Measurements from ENCODE around the gene DIPK1C.

DIPK1C gene

DNA sequence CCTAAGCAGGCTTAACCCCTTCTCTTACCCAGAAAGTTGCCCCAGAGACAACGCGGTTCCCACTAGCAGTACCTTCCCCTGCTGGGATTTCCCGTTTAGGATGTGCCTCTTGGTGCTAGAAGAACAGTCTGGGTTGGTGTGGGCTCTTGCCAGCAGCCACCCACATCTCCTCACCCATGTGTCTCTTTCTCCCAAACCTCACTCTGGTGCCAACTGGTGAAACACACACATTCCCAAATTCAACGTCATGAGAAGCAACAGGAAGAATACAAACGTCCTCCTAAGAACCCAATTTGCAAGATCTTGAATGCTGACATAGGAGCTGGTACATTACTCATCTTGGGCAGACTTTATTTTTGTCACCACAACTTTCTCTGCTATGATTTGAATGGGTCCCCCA, 36.2 kb downstream of the DIPK1C start:
- no peak for ATAC-seq
- TF ChIP-seq CSDC2 (CRISPR knock-in tag; IDR thresholded peaks at IDR 0.05) (no peak), PPARA (CRISPR knock-in tag; IDR thresholded peaks at IDR 0.05; ENCODE audit: borderline replicate concordance) (no peak), ZNF565 (CRISPR knock-in tag; conservative IDR thresholded peaks at IDR 0.05; ENCODE audit: low read depth) (no peak), ZNF70 (CRISPR knock-in tag; IDR thresholded peaks at IDR 0.05) (no peak), TCF4 (CRISPR knock-in tag; IDR thresholded peaks at IDR 0.05; ENCODE audit: borderline replicate concordance) (no peak), ZNF8 (CRISPR knock-in tag; IDR thresholded peaks at IDR 0.05) (no peak), OSR1 (CRISPR knock-in tag; IDR thresholded peaks at IDR 0.05) (no peak), ESRRG (CRISPR knock-in tag; IDR thresholded peaks at IDR 0.05) (no peak), ARNTL (CRISPR knock-in tag; IDR thresholded peaks at IDR 0.05; ENCODE audit: borderline replicate concordance, low read depth) (no peak), ZFP30 (CRISPR knock-in tag; IDR thresholded peaks at IDR 0.05) (no peak), RARB (CRISPR knock-in tag; IDR thresholded peaks at IDR 0.05) (no peak), ZFP3 (CRISPR knock-in tag; IDR thresholded peaks at IDR 0.05) (no peak), ISL1 (CRISPR knock-in tag; IDR thresholded peaks at IDR 0.05) (no peak), SNAI2 (CRISPR knock-in tag; IDR thresholded peaks at IDR 0.05) (no peak)
- TF ChIP-seq, protein P1, sequence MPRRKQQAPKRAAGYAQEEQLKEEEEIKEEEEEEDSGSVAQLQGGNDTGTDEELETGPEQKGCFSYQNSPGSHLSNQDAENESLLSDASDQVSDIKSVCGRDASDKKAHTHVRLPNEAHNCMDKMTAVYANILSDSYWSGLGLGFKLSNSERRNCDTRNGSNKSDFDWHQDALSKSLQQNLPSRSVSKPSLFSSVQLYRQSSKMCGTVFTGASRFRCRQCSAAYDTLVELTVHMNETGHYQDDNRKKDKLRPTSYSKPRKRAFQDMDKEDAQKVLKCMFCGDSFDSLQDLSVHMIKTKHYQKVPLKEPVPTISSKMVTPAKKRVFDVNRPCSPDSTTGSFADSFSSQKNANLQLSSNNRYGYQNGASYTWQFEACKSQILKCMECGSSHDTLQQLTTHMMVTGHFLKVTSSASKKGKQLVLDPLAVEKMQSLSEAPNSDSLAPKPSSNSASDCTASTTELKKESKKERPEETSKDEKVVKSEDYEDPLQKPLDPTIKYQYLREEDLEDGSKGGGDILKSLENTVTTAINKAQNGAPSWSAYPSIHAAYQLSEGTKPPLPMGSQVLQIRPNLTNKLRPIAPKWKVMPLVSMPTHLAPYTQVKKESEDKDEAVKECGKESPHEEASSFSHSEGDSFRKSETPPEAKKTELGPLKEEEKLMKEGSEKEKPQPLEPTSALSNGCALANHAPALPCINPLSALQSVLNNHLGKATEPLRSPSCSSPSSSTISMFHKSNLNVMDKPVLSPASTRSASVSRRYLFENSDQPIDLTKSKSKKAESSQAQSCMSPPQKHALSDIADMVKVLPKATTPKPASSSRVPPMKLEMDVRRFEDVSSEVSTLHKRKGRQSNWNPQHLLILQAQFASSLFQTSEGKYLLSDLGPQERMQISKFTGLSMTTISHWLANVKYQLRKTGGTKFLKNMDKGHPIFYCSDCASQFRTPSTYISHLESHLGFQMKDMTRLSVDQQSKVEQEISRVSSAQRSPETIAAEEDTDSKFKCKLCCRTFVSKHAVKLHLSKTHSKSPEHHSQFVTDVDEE (CRISPR knock-in tag; IDR thresholded peaks at IDR 0.05), result no peak
- TF ChIP-seq, protein P2, sequence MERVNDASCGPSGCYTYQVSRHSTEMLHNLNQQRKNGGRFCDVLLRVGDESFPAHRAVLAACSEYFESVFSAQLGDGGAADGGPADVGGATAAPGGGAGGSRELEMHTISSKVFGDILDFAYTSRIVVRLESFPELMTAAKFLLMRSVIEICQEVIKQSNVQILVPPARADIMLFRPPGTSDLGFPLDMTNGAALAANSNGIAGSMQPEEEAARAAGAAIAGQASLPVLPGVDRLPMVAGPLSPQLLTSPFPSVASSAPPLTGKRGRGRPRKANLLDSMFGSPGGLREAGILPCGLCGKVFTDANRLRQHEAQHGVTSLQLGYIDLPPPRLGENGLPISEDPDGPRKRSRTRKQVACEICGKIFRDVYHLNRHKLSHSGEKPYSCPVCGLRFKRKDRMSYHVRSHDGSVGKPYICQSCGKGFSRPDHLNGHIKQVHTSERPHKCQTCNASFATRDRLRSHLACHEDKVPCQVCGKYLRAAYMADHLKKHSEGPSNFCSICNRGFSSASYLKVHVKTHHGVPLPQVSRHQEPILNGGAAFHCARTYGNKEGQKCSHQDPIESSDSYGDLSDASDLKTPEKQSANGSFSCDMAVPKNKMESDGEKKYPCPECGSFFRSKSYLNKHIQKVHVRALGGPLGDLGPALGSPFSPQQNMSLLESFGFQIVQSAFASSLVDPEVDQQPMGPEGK (CRISPR knock-in tag; IDR thresholded peaks at IDR 0.05; ENCODE audit: borderline replicate concordance), result no peak
- TF ChIP-seq, protein P3, sequence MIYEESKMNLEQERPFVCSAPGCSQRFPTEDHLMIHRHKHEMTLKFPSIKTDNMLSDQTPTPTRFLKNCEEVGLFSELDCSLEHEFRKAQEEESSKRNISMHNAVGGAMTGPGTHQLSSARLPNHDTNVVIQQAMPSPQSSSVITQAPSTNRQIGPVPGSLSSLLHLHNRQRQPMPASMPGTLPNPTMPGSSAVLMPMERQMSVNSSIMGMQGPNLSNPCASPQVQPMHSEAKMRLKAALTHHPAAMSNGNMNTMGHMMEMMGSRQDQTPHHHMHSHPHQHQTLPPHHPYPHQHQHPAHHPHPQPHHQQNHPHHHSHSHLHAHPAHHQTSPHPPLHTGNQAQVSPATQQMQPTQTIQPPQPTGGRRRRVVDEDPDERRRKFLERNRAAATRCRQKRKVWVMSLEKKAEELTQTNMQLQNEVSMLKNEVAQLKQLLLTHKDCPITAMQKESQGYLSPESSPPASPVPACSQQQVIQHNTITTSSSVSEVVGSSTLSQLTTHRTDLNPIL (CRISPR knock-in tag; IDR thresholded peaks at IDR 0.05; ENCODE audit: low read depth), result no peak

DNA sequence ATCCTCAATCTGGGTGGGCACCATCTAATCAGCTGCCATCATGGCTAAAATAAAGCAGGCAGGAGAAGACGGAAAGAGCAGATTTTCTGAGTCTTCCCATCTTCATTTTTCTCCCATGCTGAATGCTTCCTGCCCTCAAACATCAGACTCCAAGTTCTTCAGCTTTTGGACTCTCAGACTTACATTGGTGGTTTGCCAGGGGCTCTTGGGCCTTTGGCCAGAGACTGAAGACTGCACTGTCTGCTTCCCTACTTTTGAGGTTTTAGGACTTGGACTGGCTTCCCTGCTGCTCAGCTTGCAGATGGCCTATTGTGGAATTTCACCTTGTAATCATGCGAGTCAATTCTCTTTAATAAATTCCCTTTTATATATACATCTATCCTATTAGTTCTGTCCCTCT, 36.6 kb downstream of the DIPK1C start:
- no peak for ATAC-seq

More for the DNA sequence above, 36.6 kb downstream of the DIPK1C start:
- TF ChIP-seq, protein P1 (CRISPR knock-in tag; IDR thresholded peaks at IDR 0.05), result no peak
- no peak for TF ChIP-seq ZC3H10 (CRISPR knock-in tag; IDR thresholded peaks at IDR 0.05)
- no peak for TF ChIP-seq OSR1 (CRISPR knock-in tag; IDR thresholded peaks at IDR 0.05)
- TF ChIP-seq, protein P4, sequence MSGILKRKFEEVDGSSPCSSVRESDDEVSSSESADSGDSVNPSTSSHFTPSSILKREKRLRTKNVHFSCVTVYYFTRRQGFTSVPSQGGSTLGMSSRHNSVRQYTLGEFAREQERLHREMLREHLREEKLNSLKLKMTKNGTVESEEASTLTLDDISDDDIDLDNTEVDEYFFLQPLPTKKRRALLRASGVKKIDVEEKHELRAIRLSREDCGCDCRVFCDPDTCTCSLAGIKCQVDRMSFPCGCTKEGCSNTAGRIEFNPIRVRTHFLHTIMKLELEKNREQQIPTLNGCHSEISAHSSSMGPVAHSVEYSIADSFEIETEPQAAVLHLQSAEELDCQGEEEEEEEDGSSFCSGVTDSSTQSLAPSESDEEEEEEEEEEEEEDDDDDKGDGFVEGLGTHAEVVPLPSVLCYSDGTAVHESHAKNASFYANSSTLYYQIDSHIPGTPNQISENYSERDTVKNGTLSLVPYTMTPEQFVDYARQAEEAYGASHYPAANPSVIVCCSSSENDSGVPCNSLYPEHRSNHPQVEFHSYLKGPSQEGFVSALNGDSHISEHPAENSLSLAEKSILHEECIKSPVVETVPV (CRISPR knock-in tag; IDR thresholded peaks at IDR 0.05), result no peak
- TF ChIP-seq, protein P2 (CRISPR knock-in tag; IDR thresholded peaks at IDR 0.05; ENCODE audit: borderline replicate concordance), result no peak
- TF ChIP-seq BACH2 (CRISPR knock-in tag; IDR thresholded peaks at IDR 0.05; ENCODE audit: borderline replicate concordance), result no peak
- TF ChIP-seq GLIS3 (CRISPR knock-in tag; IDR thresholded peaks at IDR 0.05), result no peak
- no peak for TF ChIP-seq ZFP30 (CRISPR knock-in tag; IDR thresholded peaks at IDR 0.05)
- no peak for TF ChIP-seq ZNF8 (CRISPR knock-in tag; IDR thresholded peaks at IDR 0.05)
- TF ChIP-seq ZFP3 (CRISPR knock-in tag; IDR thresholded peaks at IDR 0.05), result no peak
- no peak for TF ChIP-seq SNAI2 (CRISPR knock-in tag; IDR thresholded peaks at IDR 0.05)
- TF ChIP-seq, protein P5, sequence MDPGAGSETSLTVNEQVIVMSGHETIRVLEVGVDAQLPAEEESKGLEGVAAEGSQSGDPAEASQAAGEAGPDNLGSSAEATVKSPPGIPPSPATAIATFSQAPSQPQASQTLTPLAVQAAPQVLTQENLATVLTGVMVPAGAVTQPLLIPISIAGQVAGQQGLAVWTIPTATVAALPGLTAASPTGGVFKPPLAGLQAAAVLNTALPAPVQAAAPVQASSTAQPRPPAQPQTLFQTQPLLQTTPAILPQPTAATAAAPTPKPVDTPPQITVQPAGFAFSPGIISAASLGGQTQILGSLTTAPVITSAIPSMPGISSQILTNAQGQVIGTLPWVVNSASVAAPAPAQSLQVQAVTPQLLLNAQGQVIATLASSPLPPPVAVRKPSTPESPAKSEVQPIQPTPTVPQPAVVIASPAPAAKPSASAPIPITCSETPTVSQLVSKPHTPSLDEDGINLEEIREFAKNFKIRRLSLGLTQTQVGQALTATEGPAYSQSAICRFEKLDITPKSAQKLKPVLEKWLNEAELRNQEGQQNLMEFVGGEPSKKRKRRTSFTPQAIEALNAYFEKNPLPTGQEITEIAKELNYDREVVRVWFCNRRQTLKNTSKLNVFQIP (CRISPR knock-in tag; IDR thresholded peaks at IDR 0.05; ENCODE audit: borderline replicate concordance, low read depth), result no peak
- TF ChIP-seq PPARA (CRISPR knock-in tag; IDR thresholded peaks at IDR 0.05; ENCODE audit: borderline replicate concordance), result no peak
- TF ChIP-seq ISL1 (CRISPR knock-in tag; IDR thresholded peaks at IDR 0.05), result no peak
- TF ChIP-seq, protein P3 (CRISPR knock-in tag; IDR thresholded peaks at IDR 0.05; ENCODE audit: low read depth), result no peak
- no peak for TF ChIP-seq TCF4 (CRISPR knock-in tag; IDR thresholded peaks at IDR 0.05; ENCODE audit: borderline replicate concordance)
- TF ChIP-seq RARB (CRISPR knock-in tag; IDR thresholded peaks at IDR 0.05), result no peak
- TF ChIP-seq CSDC2 (CRISPR knock-in tag; IDR thresholded peaks at IDR 0.05), result no peak
- no peak for TF ChIP-seq ESRRG (CRISPR knock-in tag; IDR thresholded peaks at IDR 0.05)
